GM23338 (cell line): ENCODE measurements around the gene SGK1. TPM values are rescaled to one million over a fixed set of nuclear protein-coding genes. Genes with fewer than 3 reads are reported as not detected.

Experiments
- ATAC-seq: fragments of 200-7000 bp; cut with Tn5 transposase; 3 replicates; pipeline ENCODE4 v1.9.1; 2020
- DNase-seq: peaks from one replicate; pipeline ENCODE4 v3.0.0-alpha.2; 2015; ENCODE audit warnings: low spot score
- H2AFZ ChIP-seq: fragments of 200-600 bp; sonication (generic); 2 replicates; pipeline ENCODE4 v1.8.0; 2016; ENCODE audit warnings: antibody characterized with exemption, mild to moderate bottlenecking, moderate library complexity
- H3F3A ChIP-seq: fragments of 200-600 bp; sonication (generic); replicated peaks from 2 replicates; pipeline ENCODE4 v1.8.0; 2017; ENCODE audit warnings: antibody characterized with exemption, mixed run types, low read depth
- H3K27ac ChIP-seq: fragments of 200-600 bp; sonication (generic); 2 replicates; pipeline ENCODE4 v1.6.1; 2016; ENCODE audit warnings: low read depth
- H3K27me3 ChIP-seq: fragments of 200-600 bp; sonication (generic); 2 replicates; pipeline ENCODE4 v1.8.0; 2016; ENCODE audit warnings: mild to moderate bottlenecking, mixed run types, moderate library complexity; ENCODE audit not compliant: insufficient read depth
- H3K36me3 ChIP-seq: fragments of 200-600 bp; sonication (generic); 2 replicates; pipeline ENCODE4 v1.8.0; 2016; ENCODE audit warnings: mild to moderate bottlenecking; ENCODE audit not compliant: insufficient read depth
- H3K4me1 ChIP-seq: fragments of 200-600 bp; sonication (generic); 2 replicates; pipeline ENCODE4 v1.8.0; 2016; ENCODE audit warnings: mild to moderate bottlenecking, moderate library complexity; ENCODE audit not compliant: insufficient read depth
- H3K4me2 ChIP-seq: fragments of 200-600 bp; sonication (generic); 2 replicates; pipeline ENCODE4 v1.7.1; 2017; ENCODE audit warnings: mixed run types
- H3K4me3 ChIP-seq: fragments of 200-600 bp; sonication (generic); 2 replicates; pipeline ENCODE4 v1.6.1; 2016; ENCODE audit warnings: mixed run types
- H3K79me2 ChIP-seq: fragments of 200-600 bp; sonication (generic); replicated peaks from 2 replicates; pipeline ENCODE4 v1.8.0; 2017; ENCODE audit warnings: mild to moderate bottlenecking; ENCODE audit not compliant: insufficient read depth
- H3K9me2 ChIP-seq: fragments of 200-600 bp; sonication (generic); 2 replicates; pipeline ENCODE4 v1.8.0; 2017; ENCODE audit not compliant: insufficient read depth
- H4K20me1 ChIP-seq: fragments of 200-600 bp; sonication (generic); replicated peaks from 2 replicates; pipeline ENCODE4 v1.8.0; 2017; ENCODE audit warnings: mild to moderate bottlenecking; ENCODE audit not compliant: insufficient read depth
- H3K27ac Mint-ChIP-seq: 2 replicates; pipeline ENCODE4 v1.8.0; 2020; ENCODE audit warnings: inconsistent platforms, mild to moderate bottlenecking, moderate library complexity, mixed read lengths
- H3K27me3 Mint-ChIP-seq: 3 replicates; pipeline ENCODE4 v1.8.0; 2022; ENCODE audit warnings: low read depth, mild to moderate bottlenecking, moderate library complexity, mixed read lengths, inconsistent platforms; ENCODE audit not compliant: insufficient read depth, poor library complexity
- H3K36me3 Mint-ChIP-seq: 3 replicates; pipeline ENCODE4 v1.8.0; 2021; ENCODE audit warnings: low read depth, mild to moderate bottlenecking, inconsistent platforms, moderate library complexity, mixed read lengths
- H3K4me1 Mint-ChIP-seq: 3 replicates; pipeline ENCODE4 v1.8.0; 2020; ENCODE audit warnings: mild to moderate bottlenecking, inconsistent platforms, mixed read lengths
- H3K4me3 Mint-ChIP-seq: 3 replicates; pipeline ENCODE4 v1.8.0; 2021; ENCODE audit warnings: moderate library complexity, mild to moderate bottlenecking, inconsistent platforms, mixed read lengths
- H3K9me3 Mint-ChIP-seq: 3 replicates; pipeline ENCODE4 v1.8.0; 2020; ENCODE audit warnings: moderate library complexity, mild to moderate bottlenecking, inconsistent platforms, mixed read lengths
- NANOG ChIP-seq: IDR thresholded peaks from 2 replicates; pipeline ENCODE4 v1.6.1; 2016; ENCODE audit warnings: antibody characterized with exemption, borderline replicate concordance
- ZNF462 ChIP-seq: fragments of 250-450 bp; sonication (Bioruptor Pico); IDR thresholded peaks from 2 replicates; pipeline ENCODE4 v1.5.0; 2020; ENCODE audit warnings: mild to moderate bottlenecking, moderate library complexity
- polyA plus RNA-seq: library from polyadenylated mRNA; unstranded; fragments of >200 nt; fragmentation: Nextera tagmentation; extraction: Ambion mirVana; gene quantifications from 2 replicates; pipeline ENCODE4 v1.2.1, GENCODE V29; 2016
- total RNA-seq: library from RNA; depleted of rRNA; stranded (reverse); fragments of >200 nt; shearing (Covaris generic); gene quantifications from 2 replicates; pipeline ENCODE4 v1.2.3, GENCODE V29; 2014
- TF ChIP-seq, protein P1 (sequence below), 2 experiments: fragments of 200-600 bp in 1 of 2; sonication (generic) in 1 of 2; conservative IDR thresholded peaks; 2 replicates each; pipeline versions ENCODE4 v1.5.1 to v1.6.1; 2016 to 2017; ENCODE audit warnings: antibody characterized with exemption in 2 of 2, low read depth in 2 of 2, mild to moderate bottlenecking in 2 of 2, moderate library complexity in 1 of 2

Gene SGK1
- total and polyA plus RNA-seq, 2 experiments from 2014 or later: 16.3 to 37.2 TPM

DNA sequence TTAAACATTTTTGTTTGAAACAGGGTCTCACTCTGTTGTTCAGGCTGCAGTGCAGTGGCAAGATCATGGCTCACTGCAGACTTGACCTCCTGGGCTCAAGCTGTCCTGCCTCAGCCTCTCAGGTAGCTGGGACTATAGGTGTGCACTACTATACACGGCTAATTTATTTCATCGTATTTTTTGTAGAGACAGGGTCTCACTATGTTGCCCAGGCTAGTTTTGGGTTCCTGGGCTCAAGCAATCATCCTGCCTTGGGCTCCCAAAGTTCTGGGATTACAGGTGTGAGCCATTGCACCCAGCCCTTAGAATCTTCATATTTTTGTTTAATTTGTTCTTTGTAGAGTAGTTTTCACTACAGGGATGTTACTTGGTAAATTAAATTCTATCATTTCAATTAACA is 67.1 kb downstream of the SGK1 start:
- no peak overlapping the region for H3K4me3 ChIP-seq
- peaks cover 3% of the 10 kb centered on the region; the same call in 1 of the 2 replicates for H3K4me1 ChIP-seq
- ATAC-seq: no peak
- no peaks in the 10 kb centered on the region for H3F3A ChIP-seq
- no peak for DNase-seq
- H3K27ac ChIP-seq: no peak overlapping the region
- peaks cover 12% of the 10 kb centered on the region for H3K4me1 Mint-ChIP-seq
- TF ChIP-seq ZNF462 (CRISPR knock-in tag): no peak
- TF ChIP-seq, protein P1, sequence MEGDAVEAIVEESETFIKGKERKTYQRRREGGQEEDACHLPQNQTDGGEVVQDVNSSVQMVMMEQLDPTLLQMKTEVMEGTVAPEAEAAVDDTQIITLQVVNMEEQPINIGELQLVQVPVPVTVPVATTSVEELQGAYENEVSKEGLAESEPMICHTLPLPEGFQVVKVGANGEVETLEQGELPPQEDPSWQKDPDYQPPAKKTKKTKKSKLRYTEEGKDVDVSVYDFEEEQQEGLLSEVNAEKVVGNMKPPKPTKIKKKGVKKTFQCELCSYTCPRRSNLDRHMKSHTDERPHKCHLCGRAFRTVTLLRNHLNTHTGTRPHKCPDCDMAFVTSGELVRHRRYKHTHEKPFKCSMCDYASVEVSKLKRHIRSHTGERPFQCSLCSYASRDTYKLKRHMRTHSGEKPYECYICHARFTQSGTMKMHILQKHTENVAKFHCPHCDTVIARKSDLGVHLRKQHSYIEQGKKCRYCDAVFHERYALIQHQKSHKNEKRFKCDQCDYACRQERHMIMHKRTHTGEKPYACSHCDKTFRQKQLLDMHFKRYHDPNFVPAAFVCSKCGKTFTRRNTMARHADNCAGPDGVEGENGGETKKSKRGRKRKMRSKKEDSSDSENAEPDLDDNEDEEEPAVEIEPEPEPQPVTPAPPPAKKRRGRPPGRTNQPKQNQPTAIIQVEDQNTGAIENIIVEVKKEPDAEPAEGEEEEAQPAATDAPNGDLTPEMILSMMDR (conservative IDR thresholded peaks at IDR 0.05; ENCODE audit: low read depth in 2 of 2): no peak
- no peak for TF ChIP-seq NANOG
- H3K9me3 Mint-ChIP-seq: no peaks in the 10 kb centered on the region
- no peak overlapping the region for H2AFZ ChIP-seq
- H3K36me3 ChIP-seq: no peaks in the 10 kb centered on the region
- no peak overlapping the region for H3K27ac Mint-ChIP-seq
- H3K79me2 ChIP-seq: no peaks in the 10 kb centered on the region
- H3K36me3 Mint-ChIP-seq: no peaks in the 10 kb centered on the region
- H3K9me2 ChIP-seq: no peaks in the 10 kb centered on the region
- H3K27me3 Mint-ChIP-seq: no peaks in the 10 kb centered on the region
- no peaks in the 10 kb centered on the region for H4K20me1 ChIP-seq
- H3K4me2 ChIP-seq: no peak overlapping the region
- H3K4me3 Mint-ChIP-seq: no peak overlapping the region
- no peaks in the 10 kb centered on the region for H3K27me3 ChIP-seq
